KMS-11 (cell line): ENCODE measurements around the gene SPNS3.

Experiments
- H2AFZ ChIP-seq: fragments of 200-600 bp; sonication (generic); 2 replicates; pipeline ENCODE4 v1.6.1; 2016; ENCODE audit warnings: antibody characterized with exemption, mixed run types, low read depth
- H3K27ac ChIP-seq: fragments of 200-600 bp; sonication (generic); 2 replicates; pipeline ENCODE4 v1.6.1; 2016; ENCODE audit warnings: mild to moderate bottlenecking, mixed run types
- H3K27me3 ChIP-seq: fragments of 200-600 bp; sonication (generic); 2 replicates; pipeline ENCODE4 v1.6.1; 2017; ENCODE audit warnings: mild to moderate bottlenecking, low read depth, mixed run types, moderate library complexity; ENCODE audit not compliant: insufficient read depth
- H3K36me3 ChIP-seq: fragments of 200-600 bp; sonication (generic); 2 replicates; pipeline ENCODE4 v1.6.1; 2017; ENCODE audit warnings: mild to moderate bottlenecking, mixed run types; ENCODE audit not compliant: insufficient read depth
- H3K4me1 ChIP-seq: fragments of 200-600 bp; sonication (generic); 2 replicates; pipeline ENCODE4 v1.6.1; 2016; ENCODE audit warnings: mild to moderate bottlenecking, low read depth, mixed run types; ENCODE audit not compliant: poor library complexity, severe bottlenecking
- H3K4me2 ChIP-seq: fragments of 200-600 bp; sonication (generic); 2 replicates; pipeline ENCODE4 v1.7.0; 2016; ENCODE audit warnings: mild to moderate bottlenecking, mixed run types
- H3K4me3 ChIP-seq: fragments of 200-600 bp; sonication (generic); IDR thresholded peaks from 2 replicates; pipeline ENCODE4 v1.6.1; 2017; ENCODE audit warnings: low read depth, low read length, mixed read lengths; ENCODE audit not compliant: insufficient read depth
- H3K79me2 ChIP-seq: fragments of 200-600 bp; sonication (generic); 2 replicates; pipeline ENCODE4 v1.6.1; 2016; ENCODE audit warnings: low read depth, mixed run types; ENCODE audit not compliant: insufficient read depth
- H3K9ac ChIP-seq: fragments of 200-600 bp; sonication (generic); 2 replicates; pipeline ENCODE4 v1.6.1; 2016; ENCODE audit warnings: mild to moderate bottlenecking, mixed run types
- H4K20me1 ChIP-seq: fragments of 200-600 bp; sonication (generic); 2 replicates; pipeline ENCODE4 v1.6.1; 2016; ENCODE audit warnings: mild to moderate bottlenecking, mixed run types; ENCODE audit not compliant: insufficient read depth
- TF ChIP-seq, protein P1 (sequence below): fragments of 200-600 bp; sonication (generic); conservative IDR thresholded peaks from 2 replicates; pipeline ENCODE4 v1.6.1; 2017; ENCODE audit warnings: low read depth, mild to moderate bottlenecking, antibody characterized with exemption, low read length, moderate library complexity, mixed read lengths

Gene SPNS3

DNA sequence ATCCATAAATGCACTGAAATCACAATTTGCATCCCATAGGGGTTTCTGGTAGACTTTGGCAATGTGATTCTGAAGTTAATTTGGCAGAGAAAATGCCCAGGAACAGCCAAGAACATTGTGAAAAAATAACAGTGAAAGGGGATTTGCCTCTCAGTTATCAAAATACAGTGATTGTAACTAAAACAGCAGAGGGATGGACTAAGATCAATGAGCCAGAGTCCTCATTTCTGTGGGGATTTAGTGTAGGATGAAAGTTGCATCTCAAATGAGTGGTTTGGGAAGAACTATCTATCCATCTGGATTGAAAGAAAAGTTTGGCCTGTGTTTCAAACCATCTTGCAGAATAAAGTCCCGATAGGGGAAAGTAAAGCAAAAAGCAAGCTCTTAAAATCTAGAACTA lies 93.4 kb downstream of the SPNS3 start:
- Histone ChIP-seq H4K20me1 (no peaks in the 10 kb centered on the region), H2AFZ (no peak overlapping the region), H3K27me3 (peaks cover 19% of the 10 kb centered on the region; the same call in 1 of the 2 replicates), H3K27ac (no peak overlapping the region), H3K9ac (no peak overlapping the region), H3K4me3 (no peak overlapping the region), H3K4me1 (no peaks in the 10 kb centered on the region), H3K4me2 (no peak overlapping the region), H3K79me2 (no peaks in the 10 kb centered on the region), H3K36me3 (no peaks in the 10 kb centered on the region)
- TF ChIP-seq, protein P1, sequence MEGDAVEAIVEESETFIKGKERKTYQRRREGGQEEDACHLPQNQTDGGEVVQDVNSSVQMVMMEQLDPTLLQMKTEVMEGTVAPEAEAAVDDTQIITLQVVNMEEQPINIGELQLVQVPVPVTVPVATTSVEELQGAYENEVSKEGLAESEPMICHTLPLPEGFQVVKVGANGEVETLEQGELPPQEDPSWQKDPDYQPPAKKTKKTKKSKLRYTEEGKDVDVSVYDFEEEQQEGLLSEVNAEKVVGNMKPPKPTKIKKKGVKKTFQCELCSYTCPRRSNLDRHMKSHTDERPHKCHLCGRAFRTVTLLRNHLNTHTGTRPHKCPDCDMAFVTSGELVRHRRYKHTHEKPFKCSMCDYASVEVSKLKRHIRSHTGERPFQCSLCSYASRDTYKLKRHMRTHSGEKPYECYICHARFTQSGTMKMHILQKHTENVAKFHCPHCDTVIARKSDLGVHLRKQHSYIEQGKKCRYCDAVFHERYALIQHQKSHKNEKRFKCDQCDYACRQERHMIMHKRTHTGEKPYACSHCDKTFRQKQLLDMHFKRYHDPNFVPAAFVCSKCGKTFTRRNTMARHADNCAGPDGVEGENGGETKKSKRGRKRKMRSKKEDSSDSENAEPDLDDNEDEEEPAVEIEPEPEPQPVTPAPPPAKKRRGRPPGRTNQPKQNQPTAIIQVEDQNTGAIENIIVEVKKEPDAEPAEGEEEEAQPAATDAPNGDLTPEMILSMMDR = no peak

DNA sequence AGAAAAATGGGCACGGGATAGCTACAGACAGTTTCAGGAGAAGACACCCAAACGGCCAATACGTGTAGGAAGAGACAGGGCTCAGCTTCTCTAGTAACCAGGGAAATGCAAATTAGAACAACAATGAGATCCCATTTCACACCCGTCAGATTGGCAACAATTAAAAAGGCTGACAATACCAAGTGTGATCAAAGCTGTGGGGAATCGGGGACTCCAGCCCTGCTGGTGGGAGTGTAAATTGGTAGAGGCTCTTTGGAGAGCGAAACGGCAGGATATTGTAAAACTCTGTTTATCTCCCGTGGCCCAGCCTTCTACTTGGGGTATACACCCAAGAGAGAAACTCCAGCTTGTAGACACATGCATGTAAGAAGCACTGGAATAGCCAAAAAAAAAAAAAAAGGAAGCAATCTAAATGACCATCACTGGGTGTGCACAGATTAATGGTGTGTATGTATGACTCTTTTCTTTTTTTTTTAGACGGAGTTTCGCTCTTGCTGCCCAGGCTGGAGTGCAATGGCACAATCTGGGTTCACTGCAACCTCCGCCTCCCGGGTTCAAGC lies 93.9 kb downstream of the SPNS3 start:
- Histone ChIP-seq H4K20me1 (no peaks in the 10 kb centered on the region), H3K27me3 (peaks cover 22% of the 10 kb centered on the region; the same call in 1 of the 2 replicates), H3K4me2 (no peak overlapping the region), H3K79me2 (no peaks in the 10 kb centered on the region), H3K4me3 (no peak overlapping the region), H2AFZ (no peak overlapping the region), H3K36me3 (no peaks in the 10 kb centered on the region), H3K4me1 (no peaks in the 10 kb centered on the region), H3K27ac (no peak overlapping the region), H3K9ac (no peak overlapping the region)
- TF ChIP-seq, protein P1 = no peak

DNA sequence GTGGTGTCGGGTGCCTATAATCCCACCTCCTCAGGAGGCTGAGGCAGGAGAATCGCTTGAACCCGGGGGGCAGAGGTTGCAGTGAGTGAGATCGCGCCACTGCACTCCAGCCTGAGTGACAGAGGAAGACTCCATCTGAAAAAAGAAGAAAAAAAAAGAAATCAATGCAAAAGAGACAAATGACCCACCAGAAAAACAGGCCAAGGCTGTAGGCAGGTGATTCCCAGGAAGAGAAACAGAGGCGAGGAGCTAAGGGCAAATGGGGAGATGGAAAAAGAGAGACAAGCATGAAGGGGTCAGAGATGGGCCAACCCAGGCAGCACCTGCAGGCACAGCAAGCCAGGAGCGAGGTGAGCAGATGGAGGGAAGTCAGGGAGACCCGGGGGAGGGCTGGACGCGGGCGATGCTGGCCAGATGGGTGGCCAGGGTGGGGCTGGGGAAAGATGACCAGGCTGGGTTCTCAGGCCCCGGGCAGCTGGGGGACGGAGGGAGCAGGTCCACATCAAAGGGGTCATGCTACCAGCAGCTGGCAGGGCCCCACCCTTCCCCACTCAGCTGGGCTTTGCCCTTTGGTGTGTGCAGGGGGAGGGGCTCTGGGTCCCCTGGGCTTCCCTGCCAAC lies 95.9 kb downstream of the SPNS3 start:
- H3K4me1 ChIP-seq = no peaks in the 10 kb centered on the region
- TF ChIP-seq, protein P1 = no peak
- H3K4me3 ChIP-seq = no peak overlapping the region
- H4K20me1 ChIP-seq = no peaks in the 10 kb centered on the region
- H3K27me3 ChIP-seq = peaks cover 22% of the 10 kb centered on the region; the same call in 1 of the 2 replicates
- H3K36me3 ChIP-seq = no peaks in the 10 kb centered on the region
- no peak overlapping the region for H3K27ac ChIP-seq
- no peak overlapping the region for H2AFZ ChIP-seq
- no peak overlapping the region for H3K4me2 ChIP-seq
- H3K9ac ChIP-seq = no peak overlapping the region
- H3K79me2 ChIP-seq = no peaks in the 10 kb centered on the region

DNA sequence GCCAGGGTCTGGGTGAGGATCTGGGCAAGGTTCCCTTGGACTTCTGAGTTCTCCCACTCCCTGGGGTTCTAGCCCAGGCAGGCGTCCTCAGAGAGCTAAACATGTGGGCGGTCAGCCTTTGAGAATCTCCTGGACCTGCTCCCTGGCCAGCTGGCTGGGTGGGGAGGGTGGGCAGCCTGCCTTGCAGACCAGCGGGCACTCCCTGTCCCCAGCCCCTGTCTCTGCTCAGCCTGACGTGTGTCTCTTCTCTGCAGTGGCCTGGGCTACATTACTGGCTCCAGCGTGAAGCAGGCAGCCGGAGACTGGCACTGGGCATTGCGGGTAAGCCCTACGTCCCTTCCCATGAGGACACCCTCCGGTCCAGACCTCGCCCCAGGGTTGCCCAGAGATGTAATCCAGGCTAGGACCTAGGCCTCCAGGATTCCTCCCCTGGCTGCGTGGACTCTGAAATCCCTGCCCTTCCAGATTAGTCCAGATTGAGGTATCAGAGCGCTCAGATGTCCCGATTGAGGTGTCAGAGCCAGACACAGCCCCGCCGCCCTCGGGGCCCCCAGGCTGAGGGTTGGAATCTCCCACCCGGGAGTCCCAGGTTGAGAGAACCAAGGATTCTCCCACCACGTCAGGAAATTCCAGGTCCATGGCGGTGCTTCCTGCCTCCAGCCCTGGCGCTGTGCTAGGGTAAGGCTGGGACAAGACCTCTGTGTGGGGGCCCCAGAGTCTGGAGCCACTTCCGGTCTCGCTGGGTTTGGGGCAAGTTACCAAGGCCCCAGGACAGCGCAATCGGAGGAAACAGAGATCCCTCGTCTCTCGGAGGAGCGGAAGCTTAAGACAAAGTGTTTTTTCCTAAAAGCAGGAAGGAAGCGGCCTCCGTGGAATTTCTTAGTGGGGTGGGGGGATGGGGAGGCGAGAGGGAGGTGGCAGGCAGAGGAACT lies 97.3 kb downstream of the SPNS3 start:
- no peaks in the 10 kb centered on the region for H3K36me3 ChIP-seq
- no peaks in the 10 kb centered on the region for H3K4me1 ChIP-seq
- H2AFZ ChIP-seq = no peak overlapping the region
- H3K27me3 ChIP-seq = peaks cover 22% of the 10 kb centered on the region; the same call in 1 of the 2 replicates
- no peak overlapping the region for H3K9ac ChIP-seq
- no peak overlapping the region for H3K27ac ChIP-seq
- no peak overlapping the region for H3K4me2 ChIP-seq
- no peak overlapping the region for H3K4me3 ChIP-seq
- H3K79me2 ChIP-seq = no peaks in the 10 kb centered on the region
- no peaks in the 10 kb centered on the region for H4K20me1 ChIP-seq
- TF ChIP-seq, protein P1 = no peak
